Measurements from ENCODE around the gene HEG1.

DNA sequence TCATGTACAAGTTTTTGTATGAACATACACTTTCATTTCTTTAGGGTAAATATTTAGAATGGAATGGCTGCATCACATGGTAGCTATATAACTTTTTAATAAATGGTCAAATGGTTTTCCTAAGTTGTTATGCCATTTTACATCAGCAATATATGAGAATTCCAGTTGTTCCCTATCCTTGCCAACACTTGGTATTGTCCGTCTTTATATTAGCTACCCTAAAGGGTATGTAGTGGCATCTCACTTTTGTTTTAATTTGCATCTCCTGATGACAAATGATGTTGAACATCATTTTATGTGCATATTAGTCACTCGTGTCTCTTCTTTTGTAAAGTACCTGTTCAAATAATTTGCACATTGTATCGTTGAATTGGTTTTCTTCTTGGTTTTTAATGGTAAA is 118.7 kb downstream of the HEG1 start:
- TF ChIP-seq, protein P1, sequence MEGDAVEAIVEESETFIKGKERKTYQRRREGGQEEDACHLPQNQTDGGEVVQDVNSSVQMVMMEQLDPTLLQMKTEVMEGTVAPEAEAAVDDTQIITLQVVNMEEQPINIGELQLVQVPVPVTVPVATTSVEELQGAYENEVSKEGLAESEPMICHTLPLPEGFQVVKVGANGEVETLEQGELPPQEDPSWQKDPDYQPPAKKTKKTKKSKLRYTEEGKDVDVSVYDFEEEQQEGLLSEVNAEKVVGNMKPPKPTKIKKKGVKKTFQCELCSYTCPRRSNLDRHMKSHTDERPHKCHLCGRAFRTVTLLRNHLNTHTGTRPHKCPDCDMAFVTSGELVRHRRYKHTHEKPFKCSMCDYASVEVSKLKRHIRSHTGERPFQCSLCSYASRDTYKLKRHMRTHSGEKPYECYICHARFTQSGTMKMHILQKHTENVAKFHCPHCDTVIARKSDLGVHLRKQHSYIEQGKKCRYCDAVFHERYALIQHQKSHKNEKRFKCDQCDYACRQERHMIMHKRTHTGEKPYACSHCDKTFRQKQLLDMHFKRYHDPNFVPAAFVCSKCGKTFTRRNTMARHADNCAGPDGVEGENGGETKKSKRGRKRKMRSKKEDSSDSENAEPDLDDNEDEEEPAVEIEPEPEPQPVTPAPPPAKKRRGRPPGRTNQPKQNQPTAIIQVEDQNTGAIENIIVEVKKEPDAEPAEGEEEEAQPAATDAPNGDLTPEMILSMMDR (IDR thresholded peaks at IDR 0.05): no peak
- no peak for TF ChIP-seq POLR2A (IDR thresholded peaks at IDR 0.05)

Measured in lower leg skin (tissue), 3 donors.